HG02885 (cell line): Measurements from ENCODE around the gene GARIN5B.
A peak's percentile ranks its signal among the peaks of the same experiment; 100 is the strongest.
"Not testable (repeated sequence)": the region's sequence is repeated elsewhere in the genome, so short reads cannot be mapped to it uniquely, and the experiment has no call there.

Experiments
- ATAC-seq: cut with Tn5 transposase; IDR thresholded peaks from one replicate; pipeline ENCODE4 v1.9.1; 2021; ENCODE audit warnings: mild to moderate bottlenecking; ENCODE audit not compliant: unreplicated experiment, poor library complexity

GARIN5B gene

DNA sequence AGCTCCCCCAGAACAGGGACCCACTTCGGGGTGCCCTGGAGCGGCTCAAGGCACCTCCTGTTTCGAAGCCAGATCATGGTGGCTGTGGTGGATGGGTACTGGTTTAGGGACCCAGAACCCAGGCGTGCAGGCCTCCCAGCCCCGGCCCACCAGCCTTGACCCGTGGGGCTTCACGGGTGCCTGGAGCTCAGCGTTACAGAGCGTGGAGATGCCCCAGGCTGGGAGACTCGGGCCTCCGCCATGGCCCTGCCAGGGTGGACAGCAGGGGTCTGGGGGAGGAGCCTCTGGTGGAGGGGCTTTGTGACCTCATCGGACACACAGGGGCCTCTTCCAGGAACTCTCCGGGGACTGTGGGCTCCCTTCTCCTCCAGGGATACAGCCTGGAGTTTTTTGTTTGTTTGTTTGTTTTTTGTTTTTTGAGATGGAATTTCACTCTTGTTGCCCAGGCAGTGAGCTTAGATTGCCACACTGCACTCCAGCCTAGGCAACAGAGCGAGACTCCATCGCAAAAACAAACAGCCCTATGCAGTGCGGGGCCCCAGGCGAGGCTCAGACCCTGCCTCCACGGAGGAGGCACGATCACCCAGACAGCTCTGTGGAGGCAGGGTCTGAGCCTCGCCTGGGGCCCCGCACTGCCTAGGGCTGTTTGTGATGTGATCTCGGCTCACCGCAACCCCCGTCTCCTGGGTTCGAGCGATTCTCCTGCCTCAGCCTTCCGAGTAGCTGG is at the start of gene GARIN5B:
Gene GARIN5B (minus strand): TSS at position 271 of the 727 bp plus-strand sequence. CDS start 194 bp downstream, at position 77.
- ATAC-seq = no peak

DNA sequence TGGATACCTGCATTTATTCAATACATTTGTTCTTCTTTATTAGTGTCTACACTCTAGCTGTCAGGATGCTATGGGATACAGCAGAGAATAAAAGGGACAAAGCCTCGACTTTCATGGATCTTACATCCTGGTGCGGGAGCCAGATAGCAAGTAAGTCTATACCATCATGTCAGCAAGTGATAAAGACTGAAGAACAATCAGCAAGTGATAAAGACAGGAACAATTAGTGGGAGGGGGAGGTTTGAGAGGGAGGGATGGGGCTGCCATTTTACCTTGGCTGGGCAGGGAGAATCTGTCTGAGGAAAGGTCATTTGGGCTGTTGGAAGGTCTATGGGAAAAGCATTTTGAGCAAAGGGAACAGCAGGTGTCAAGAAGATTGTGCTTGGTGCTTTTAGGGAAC is 47.1 kb upstream of the GARIN5B start:
- no peak for ATAC-seq

DNA sequence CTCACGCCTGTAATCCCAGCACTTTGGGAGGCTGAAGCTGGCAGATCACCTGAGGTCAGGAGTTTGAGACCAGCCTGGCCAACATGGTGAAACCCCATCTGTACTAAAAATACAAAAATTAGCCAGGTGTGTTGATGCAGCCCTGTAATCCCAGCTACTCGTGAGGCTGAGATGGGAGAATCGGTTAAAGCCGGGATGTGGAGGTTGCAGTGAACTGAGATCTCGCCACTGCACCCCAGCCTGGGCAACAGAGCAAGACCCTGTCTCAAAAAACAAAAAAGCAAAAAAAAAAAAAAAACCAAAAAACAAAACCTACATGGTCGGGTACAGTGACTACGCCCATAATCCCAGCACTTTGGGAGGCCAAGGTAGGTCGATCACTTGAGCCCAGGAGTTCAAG is 46.1 kb upstream of the GARIN5B start:
- not testable (repeated sequence) for ATAC-seq

DNA sequence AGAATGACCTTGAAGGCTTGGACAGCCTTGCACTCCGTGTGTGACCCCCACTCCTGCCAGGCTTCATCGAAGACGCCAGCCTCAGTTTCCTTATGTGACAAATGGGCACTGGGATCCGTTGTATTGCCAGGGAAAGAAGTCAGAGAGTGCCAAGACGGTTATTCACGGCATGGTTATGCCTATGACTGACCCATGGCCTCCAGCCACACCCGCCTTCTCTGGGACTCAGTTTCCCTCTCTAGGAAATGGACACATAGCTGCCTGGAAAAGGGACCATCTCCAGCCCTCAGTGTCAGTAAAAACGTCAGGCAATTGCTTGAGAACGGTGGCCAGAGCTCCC is 45.4 kb upstream of the GARIN5B start:
- ATAC-seq = no peak

DNA sequence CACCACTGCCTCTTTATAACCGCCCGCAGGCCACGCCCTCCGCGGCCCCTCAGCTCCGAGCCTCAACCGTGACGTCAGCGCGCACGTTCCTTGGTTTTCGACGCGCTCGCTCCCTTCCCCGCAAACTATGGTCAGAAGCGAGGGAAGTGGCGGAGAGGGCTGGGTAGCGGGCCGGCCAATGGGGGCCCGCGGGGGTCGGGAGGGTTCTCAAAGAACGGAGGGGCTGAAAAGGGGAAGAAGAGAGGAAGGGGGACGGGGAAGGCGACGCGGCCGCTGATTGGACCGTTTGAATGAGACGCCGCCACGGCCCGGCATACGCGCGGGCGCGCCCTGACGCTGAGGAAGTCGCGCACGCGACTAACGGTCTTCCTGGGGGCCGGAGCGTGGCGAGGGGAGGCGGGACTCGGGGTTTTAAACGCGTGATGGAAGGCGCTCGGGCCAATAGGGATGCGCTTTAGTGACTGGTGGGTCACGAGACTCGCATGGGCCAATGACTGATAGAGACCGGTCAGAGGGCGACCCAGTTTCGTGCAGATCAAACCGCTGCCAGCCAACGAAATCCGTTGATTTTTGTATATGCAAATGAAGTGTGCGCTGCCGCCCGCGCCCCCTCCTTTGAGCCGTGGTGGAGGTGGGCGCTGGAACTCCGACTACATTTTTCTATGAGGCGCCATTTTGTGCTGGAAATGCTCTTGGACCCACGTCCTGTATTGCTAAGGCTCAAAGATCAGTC is 44.9 kb upstream of the GARIN5B start:
- ATAC-seq = peak; percentile 78

DNA sequence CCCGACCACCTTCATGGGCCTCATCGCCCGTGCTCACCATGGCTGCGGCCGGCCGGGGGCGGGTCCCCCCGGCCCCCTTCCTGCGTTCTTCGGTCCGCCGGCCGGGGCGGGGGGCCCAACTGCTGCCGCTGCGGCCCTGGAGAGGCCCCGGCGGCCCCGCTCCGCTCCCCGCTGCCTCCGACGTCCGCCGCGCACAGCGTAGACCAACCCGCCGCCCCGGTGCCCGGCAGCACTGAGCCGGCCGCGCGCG is 44.4 kb upstream of the GARIN5B start, which contains the start of gene UBE2S:
Gene UBE2S (minus strand): TSS at position 239 of the 250 bp plus-strand sequence. CDS start 199 bp downstream, at position 40.
- peak; percentile 24 for ATAC-seq

DNA sequence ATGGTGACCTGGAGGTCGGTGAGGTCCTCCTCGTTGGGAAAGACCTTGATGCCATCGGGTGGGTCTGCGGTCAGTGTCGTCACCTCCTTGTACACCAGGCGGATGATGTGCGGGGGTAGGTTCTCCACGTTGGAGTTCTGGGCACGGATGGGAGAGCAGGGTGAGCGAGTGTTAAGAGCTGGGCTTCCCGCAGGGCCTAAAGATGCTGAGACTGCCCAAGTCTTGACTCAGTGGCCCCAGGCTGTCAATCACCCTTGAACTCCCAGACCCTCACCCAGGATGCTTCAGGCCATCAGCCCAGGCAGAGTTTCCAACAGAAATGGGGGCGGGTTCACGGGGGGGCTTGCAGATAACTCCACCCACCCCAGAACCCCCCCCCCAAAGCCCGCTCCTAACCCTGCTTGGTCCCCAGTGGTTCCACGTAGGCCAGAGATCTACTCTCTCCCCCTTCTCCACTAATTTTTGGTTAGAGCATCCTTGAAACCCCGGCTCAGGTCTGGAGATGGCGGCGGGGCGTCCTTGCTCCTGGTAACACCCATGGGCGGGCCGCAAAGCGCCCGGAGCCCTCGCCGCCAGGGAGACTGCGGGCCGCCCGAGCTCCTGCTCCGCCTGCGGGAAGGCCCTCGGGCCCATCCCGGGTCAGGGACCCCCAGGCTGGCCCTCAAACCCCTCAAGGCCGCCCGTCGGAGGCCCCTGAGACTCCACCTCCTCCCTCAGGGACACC is 43.9 kb upstream of the GARIN5B start:
- ATAC-seq = no peak

DNA sequence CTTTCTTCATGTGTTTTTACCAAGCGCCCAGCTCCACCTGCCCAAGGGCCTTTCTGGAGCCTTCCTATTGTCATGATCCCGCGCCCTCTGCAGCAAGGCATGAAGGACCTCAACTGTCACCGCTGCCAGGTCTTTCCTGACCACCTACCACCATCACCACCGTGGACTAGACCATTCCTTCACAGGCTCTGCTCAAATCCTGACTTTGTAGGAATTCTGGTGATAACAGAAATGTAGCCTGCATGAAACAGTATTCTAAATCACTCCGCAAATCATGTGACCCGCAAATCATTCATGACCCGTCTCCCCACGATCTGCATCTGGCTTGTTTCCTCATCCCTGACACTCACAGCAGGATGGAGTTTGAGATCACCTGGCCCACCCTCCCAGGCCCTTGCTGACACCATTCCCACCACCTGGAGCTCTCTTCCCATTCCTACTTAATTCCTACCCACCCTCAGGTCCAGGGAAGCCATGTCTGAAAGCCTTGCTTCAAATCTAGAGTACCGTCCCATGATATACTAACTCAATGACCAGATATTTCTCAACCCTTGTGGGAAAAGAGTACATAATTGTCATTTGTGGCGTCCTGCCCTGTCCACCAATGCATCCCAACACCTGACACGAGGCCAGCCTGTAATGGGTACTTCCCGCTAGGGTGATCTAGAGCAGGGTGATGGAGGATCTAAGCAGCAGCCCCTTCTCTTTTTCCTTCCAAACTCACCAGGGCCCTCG is 43.2 kb upstream of the GARIN5B start:
- ATAC-seq = no peak

DNA sequence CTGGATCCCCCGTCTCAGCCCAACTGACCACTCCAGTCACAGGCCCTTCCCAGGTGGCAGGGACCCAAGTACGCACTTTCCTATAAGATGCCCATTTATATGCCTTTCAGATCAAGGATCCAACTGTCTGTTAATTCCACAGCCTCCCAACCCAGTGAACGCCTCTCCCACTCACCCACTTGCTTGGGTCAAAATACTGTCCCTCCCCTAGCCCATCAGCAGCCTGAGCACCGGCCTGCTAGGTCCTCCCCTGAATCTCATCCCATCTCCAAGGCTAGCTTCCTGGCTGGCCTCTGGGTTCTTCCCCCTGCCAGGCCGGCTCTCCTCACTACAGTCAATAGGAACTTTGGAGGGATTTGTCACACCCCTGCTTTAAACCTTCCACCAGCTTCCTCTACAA is 42.6 kb upstream of the GARIN5B start:
- no peak for ATAC-seq

DNA sequence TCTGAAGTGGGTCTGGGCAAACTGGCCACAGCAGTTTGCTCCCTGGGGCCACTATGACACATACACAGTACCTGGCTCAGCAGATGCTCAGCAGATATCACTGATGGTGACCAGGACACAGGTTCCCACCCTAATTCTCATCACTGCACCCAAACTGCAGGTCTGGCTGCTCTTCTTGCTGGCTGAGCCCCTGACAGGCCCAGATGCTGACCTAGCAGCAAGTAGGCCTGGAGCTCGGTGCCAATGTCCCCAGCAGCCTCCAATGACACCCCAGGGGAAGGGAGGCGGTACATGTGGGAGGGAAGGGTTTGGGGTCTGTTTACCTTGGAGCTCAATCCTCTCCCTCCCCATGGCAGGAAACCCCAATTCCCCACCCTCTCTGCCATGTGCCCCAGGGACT is 39.4 kb upstream of the GARIN5B start:
- no peak for ATAC-seq

DNA sequence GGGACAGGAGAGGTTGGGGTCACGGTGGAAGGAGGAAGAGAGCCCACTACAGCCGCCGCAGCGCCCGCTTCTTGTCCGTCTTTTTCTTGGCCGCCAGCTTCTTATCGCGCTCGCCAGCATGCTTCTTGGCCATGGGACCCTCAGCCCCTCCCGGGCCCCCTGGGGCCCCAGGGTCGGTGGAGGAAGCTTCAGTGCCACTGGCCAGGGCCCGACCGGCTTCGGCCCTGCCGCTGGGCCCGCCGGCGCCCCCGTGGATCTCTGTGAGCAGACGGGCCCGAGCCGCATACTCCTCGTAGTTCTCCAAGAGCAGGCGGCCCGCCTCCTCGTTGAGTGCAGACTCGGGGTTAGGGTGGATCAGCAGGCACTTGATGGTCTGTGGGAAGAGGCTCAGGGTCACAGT is 38.3 kb upstream of the GARIN5B start:
- not testable (repeated sequence) for ATAC-seq

DNA sequence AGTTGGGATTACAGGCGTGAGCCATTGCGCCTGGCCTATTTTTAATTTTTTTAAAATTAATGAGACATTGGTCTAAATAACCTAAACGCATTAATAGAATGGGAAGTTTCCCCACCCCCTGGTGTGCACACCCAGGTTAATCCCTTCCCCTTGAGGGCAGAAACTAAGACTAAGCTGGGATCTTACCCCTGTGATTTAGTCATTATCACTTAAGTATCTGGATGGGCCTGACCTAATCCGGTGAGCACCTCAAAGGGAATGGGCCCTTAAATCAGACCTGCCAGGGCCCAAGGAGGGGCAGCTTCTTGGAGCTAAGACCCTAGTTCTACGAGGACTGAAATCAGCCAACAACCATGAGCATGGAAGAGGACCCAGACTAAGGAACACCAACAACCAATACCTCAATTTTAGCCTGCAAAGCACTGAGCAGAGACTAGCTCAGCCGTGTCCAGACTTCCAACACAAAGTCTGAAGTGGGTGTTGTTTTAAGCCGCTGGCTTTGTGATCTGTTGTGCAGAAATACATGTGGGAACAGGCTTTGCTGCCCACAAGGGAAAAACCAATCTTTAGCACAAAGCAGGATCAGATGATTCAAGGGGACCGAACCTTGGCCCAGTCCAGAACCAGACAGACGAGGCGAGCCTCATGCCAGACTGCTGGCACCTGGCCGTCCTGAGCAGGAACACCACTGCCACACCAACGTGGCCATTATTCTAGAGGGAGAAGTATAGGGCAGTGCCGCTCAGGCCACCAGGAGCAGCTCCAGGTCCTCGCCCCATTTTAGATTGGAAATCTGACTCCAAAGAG is 37.4 kb upstream of the GARIN5B start:
- no peak for ATAC-seq

DNA sequence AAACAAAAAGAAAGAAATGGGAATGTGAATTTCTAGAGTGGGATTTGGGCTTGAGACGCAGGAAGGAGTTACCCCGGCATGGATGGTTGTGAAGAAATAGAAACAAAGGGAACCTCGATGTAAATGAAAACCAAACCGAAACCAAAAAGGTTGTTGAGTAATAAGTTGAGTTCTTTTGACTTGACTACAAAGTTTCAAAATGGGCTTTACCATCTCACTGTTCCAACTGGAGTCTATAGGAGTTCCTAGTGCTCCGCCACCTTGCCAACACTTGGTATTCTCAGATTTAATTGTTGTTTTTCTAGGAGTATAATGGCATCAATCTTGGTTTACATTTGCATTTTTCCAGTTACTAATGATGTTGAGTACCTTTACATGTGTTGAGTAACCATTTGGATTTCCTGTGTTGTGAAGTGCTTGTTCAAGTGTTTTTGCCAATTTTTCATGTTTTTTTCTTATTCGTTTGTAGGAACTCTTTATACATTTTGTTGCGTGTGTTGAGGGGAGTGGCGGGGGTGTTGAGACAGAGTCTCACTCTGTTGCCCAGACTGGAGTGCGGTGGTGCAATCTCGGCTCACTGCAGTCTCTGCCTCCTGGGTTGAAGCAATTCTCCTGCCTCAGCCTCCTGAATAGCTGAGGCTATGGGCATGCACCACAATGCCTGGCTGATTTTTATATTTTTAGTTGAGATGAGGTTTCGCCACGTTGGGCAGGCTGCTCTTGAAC is 35.3 kb upstream of the GARIN5B start:
- no peak for ATAC-seq

DNA sequence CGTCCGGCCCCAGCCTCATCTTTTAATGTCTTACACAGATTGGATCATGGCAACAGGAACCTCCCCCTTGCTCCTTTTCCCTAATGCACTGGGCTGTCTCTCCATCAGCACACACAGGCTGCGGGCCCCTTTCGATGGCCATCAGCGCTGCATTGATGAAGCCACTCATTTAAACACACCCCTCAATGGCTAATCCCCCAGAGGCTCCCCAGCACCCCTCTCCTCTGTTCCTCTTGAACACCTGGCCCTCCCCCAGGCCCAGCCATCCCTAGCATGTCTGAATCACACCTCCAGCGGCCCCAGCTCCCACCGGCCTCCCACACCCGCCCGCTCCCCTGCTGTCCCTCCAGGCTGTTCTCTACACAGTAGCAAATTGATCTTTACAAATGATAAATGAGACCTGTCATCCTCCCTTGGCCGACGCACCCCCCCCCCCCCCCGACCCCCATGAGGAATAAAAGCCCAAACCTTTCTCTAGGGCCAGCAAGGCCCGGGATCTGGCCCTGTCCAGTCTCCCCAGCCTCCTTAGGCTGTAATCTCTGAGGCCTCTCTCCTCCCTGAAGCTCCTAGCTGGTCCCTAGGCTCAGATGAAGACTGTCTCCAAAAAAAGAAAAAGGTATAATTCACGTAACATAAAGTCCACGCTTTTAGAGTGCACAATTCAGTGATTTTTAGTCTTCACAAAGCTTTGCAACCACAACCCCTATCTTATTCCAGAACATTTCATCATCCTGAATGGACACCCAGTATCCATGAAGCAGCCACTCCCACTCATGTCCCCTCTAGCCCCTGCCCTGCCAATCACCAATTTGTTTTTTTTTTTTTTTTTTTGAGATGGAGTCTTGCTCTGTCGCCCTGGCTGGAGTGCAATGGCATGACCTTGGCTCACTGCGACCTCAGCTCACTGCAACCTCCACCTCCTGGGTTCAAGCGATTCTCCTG is 30.0 kb upstream of the GARIN5B start:
- ATAC-seq = no peak

DNA sequence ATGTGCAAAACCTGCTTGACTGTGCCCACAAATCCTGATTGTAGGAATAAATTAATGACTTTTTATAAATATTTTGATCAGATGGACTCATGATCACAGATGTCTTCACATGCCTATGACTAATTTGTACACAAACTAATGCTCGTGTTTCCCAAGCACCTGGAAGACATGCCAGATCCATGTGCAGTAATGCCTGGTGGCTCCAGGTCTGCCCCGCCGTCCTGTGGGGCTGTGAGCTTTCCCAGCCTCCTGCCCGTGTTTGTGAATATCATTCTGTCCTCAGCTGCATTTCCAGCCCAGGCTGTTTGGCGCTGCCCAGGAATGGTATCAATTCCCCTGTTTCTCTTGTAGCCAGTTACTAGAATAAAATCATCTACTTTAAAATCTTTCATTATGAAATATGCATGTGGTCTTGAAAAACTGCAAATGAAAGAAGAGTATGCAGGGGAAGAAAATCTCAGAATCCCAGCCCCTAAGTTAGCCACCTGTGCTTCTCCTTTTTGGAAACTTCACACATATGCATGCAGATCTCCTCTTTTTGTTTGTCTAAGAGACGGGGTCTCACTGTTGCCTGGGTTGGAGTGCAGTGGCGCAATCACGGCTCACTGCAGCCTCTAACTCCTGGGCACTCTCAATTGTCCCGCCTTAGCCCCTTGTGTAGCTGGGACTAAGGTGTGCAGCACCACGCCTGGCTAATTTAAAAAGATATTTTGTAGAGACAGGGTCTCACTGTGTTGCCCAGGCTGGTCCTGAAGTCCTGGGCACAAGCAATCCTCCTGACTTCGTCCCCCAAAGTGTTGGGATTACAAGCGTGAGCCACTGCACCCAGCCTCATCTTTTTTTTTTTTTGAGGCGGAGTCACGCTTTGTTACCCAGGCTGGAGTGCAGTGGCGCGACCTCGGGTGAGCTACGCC is 28.9 kb upstream of the GARIN5B start:
- no peak for ATAC-seq

DNA sequence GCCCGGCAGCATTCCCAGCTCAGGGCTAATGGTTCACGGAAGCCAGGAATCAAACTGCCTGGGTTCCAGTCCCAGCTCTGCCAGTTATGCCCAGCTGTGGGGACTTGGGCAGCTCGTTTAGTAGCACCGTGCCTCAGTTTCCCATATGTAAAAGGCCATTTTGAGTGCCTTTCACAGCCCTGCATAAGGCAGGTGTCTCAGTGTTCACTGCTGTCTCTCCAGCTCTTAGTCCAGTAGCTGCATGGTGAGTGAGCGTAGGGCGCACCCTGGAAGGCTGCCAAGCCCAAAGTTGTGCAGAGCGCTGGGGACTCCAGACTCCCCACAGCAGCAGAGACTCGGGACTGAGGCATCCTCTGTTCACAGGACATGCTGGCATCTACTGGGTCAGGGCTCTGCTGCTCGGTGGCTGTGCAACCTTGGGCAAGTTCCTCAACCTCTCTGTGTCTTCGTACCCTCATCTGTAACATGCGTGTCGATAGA is 28.2 kb upstream of the GARIN5B start:
- ATAC-seq = no peak

DNA sequence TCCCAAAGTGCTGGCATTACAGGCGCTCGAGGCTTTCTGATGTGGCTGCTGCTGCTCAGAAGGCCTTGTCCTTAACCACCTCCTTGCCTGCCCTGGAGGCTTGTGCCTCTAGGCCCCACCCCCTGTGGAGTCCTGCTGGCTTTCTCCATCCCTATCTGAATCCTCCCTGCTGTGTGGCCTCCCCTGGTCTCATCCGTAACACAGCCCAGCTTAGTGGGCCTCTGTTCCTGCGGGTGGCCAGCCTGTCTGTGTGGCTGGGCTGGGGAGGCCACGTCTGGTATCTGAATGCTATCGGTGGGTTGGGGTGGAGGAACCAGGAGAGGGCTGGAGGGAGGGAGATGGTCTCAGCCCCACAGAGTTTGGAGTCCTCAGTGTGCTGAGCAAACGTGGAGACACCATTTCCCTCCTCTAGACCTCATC is 27.4 kb upstream of the GARIN5B start:
- ATAC-seq = no peak
